Measurements from ENCODE around the gene SLC2A1.

- TF ChIP-seq NFRKB (IDR thresholded peaks at IDR 0.05) (no peak), SP1 (IDR thresholded peaks at IDR 0.05) (no peak), FOXM1 (IDR thresholded peaks at IDR 0.05; ENCODE audit: borderline replicate concordance) (no peak), BHLHE40 (IDR thresholded peaks at IDR 0.05; ENCODE audit: borderline replicate concordance) (no peak), ELF4 (IDR thresholded peaks at IDR 0.05) (no peak), FOXA1 (IDR thresholded peaks at IDR 0.05) (no peak), TARDBP (IDR thresholded peaks at IDR 0.05) (no peak), ARNT (IDR thresholded peaks at IDR 0.05) (no peak), ZNF384 (IDR thresholded peaks at IDR 0.05) (no peak), HDGF (IDR thresholded peaks at IDR 0.05; ENCODE audit: borderline replicate concordance) (no peak), SUZ12 (IDR thresholded peaks at IDR 0.05) (no peak)
- TF ChIP-seq, protein P1, sequence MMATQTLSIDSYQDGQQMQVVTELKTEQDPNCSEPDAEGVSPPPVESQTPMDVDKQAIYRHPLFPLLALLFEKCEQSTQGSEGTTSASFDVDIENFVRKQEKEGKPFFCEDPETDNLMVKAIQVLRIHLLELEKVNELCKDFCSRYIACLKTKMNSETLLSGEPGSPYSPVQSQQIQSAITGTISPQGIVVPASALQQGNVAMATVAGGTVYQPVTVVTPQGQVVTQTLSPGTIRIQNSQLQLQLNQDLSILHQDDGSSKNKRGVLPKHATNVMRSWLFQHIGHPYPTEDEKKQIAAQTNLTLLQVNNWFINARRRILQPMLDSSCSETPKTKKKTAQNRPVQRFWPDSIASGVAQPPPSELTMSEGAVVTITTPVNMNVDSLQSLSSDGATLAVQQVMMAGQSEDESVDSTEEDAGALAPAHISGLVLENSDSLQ (IDR thresholded peaks at IDR 0.05), result no peak
Observed at GRCh38 chr1:42886046-42886739, 72.5 kb downstream of the SLC2A1 start.
